ENCODE results near the gene FANCE.

DNA sequence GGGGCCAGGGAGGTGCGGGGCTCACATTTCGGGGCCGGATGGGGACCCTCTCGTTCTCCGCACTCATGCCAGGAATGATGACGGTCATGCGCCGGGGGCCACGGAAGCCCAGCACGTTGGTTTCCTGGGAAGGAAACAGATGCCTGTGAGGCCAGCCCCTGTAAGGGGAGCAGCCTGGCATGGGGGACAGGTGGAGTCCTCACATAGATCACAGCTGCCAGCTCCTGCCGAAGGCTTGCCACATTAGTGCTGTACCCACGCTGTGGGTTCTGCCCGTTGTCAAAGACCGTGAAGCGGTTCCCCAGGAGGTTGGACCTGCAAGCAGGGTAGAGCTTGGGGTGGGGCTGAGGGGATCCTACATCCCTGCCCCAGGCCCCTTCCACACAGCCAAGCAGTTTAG lies 51.4 kb downstream of the FANCE start:
- TF ChIP-seq CTCF (IDR thresholded peaks at IDR 0.05 in 2 of 3, conservative IDR thresholded peaks at IDR 0.05 in 1 of 3; ENCODE audit: borderline replicate concordance in 1 of 3, insufficient read depth in 1 of 3, low read depth in 2 of 3, low read length in 2 of 3) (no peak), EZH2phosphoT487 (IDR thresholded peaks at IDR 0.05; ENCODE audit: borderline replicate concordance) (no peak), POLR2A (IDR thresholded peaks at IDR 0.05; ENCODE audit: borderline replicate concordance, extremely low read depth, insufficient read depth, insufficient read length) (no peak), TCF7L2 (IDR thresholded peaks at IDR 0.05; ENCODE audit: borderline replicate concordance, extremely low read depth, insufficient read depth, insufficient read length) (no peak), POLR2AphosphoS5 (IDR thresholded peaks at IDR 0.05; ENCODE audit: low read depth, low read length) (no peak), YY1 (IDR thresholded peaks at IDR 0.05; ENCODE audit: extremely low read depth, insufficient replicate concordance, low read depth, low read length) (no peak), SP1 (IDR thresholded peaks at IDR 0.05; ENCODE audit: low read depth) (no peak), EZH2 (IDR thresholded peaks at IDR 0.05) (no peak), ZFX (IDR thresholded peaks at IDR 0.05) (no peak), ZBTB33 (IDR thresholded peaks at IDR 0.05; ENCODE audit: extremely low read depth, insufficient replicate concordance, low read length) (no peak), JUND (IDR thresholded peaks at IDR 0.05) (no peak)
- TF ChIP-seq, protein P1, sequence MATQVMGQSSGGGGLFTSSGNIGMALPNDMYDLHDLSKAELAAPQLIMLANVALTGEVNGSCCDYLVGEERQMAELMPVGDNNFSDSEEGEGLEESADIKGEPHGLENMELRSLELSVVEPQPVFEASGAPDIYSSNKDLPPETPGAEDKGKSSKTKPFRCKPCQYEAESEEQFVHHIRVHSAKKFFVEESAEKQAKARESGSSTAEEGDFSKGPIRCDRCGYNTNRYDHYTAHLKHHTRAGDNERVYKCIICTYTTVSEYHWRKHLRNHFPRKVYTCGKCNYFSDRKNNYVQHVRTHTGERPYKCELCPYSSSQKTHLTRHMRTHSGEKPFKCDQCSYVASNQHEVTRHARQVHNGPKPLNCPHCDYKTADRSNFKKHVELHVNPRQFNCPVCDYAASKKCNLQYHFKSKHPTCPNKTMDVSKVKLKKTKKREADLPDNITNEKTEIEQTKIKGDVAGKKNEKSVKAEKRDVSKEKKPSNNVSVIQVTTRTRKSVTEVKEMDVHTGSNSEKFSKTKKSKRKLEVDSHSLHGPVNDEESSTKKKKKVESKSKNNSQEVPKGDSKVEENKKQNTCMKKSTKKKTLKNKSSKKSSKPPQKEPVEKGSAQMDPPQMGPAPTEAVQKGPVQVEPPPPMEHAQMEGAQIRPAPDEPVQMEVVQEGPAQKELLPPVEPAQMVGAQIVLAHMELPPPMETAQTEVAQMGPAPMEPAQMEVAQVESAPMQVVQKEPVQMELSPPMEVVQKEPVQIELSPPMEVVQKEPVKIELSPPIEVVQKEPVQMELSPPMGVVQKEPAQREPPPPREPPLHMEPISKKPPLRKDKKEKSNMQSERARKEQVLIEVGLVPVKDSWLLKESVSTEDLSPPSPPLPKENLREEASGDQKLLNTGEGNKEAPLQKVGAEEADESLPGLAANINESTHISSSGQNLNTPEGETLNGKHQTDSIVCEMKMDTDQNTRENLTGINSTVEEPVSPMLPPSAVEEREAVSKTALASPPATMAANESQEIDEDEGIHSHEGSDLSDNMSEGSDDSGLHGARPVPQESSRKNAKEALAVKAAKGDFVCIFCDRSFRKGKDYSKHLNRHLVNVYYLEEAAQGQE (IDR thresholded peaks at IDR 0.05; ENCODE audit: low read depth), result no peak
- TF ChIP-seq, protein P2, sequence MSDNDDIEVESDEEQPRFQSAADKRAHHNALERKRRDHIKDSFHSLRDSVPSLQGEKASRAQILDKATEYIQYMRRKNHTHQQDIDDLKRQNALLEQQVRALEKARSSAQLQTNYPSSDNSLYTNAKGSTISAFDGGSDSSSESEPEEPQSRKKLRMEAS (IDR thresholded peaks at IDR 0.05), result no peak
- TF ChIP-seq, protein P3, sequence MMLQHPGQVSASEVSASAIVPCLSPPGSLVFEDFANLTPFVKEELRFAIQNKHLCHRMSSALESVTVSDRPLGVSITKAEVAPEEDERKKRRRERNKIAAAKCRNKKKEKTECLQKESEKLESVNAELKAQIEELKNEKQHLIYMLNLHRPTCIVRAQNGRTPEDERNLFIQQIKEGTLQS (IDR thresholded peaks at IDR 0.05), result no peak

Measured in HCT116 (cell line).